Measurements from ENCODE around the gene SCN4B. TPM values are rescaled to one million over a fixed set of nuclear protein-coding genes. Genes with fewer than 3 reads are reported as not detected.

SCN4B gene
- total RNA-seq, 2 experiments from 2014 or later: 0.26 to 0.27 TPM

DNA sequence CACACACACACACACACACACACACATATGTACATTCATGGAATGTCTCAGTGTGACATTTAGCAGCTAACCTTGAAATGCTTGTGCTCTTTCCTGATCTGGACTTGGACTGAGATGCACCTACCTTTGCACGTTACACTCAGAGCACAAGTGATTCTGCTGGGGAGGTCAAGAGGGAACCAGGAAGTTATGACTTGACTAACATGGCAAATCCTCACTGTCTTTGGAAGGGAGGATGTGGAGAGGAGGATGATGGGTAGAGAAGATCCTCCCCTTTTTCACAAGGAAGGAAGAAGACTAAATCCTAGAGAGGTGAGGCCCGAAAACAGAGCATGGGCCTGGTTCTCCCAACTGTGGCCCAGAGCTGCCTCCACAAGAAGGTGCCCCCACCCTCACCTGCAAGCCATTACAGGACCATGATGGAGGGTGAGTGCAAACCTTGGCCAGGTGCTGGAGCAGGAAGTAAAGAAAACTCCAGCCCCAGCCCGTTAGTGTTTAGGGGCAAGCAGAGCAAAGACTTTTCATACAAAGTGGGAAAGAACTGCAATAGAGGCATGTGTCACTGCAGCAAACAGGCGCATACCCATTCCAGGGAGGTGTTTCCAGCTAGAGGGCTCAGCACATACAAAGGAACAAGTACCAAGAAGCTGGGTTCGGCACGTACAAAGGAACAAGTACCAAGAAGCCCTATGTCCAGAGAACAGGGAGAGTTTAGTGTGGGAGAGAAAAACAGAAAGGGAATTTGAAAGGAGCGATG is 26.4 kb downstream of the SCN4B start:
- no peaks in the 10 kb centered on the region for H3K9me3 Mint-ChIP-seq (ENCODE audit: low read depth)
- CTCF ChIA-PET: interaction anchor here (0.6 kb wide), 1 partner anchor 13 kb away, joined by 3 read pairs; no protein-coding TSS in a partner anchor
- H3K27me3 Mint-ChIP-seq: peaks cover 2% of the 10 kb centered on the region
- POLR2A ChIA-PET: interaction anchor here (0.6 to 0.7 kb wide), 2 partner anchors 165 to 420 kb away, joined by 7 to 15 read pairs; no protein-coding TSS in a partner anchor
- intact Hi-C loops (cut with DNase I, micrococcal nuclease): no loop called here
- peak; percentile 20 for DNase-seq
- no peak overlapping the region for H3K27ac Mint-ChIP-seq
- H3K4me3 Mint-ChIP-seq: no peak overlapping the region
- peak; percentile 78 for ATAC-seq
- H3K4me1 Mint-ChIP-seq: no peaks in the 10 kb centered on the region
- no peaks in the 10 kb centered on the region for H3K36me3 Mint-ChIP-seq (ENCODE audit: low read depth)

DNA sequence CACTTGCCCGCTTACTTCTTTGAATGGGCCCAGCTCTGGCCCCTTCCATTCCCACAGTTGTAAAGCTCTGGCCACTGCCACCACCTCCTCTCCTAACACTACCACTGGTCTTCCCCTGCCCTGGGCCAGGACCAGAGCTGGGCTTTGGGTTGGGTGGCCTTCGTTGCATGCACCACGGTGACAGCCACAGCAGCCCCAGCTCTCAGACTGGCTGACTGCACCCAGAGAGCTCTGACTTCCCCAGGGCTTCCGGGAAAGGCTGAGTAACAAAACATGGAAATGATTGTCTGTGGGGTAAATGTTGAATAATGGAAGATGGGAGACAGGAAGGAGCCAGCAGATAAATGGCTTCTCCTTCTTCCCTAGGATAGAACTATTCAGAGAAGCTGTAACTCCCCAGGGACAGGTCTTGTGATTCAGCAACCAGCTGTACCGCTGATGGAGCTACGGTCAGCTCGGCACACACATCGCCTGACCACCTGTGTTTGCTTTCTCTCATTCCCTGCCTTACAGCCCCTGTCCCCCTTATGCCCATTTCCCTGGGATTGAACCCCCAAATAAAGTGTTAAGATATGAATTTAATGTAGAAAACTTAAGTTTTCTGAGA is 27.6 kb downstream of the SCN4B start:
- Mint-ChIP-seq H3K27me3 (peaks cover 2% of the 10 kb centered on the region), H3K4me1 (no peaks in the 10 kb centered on the region), H3K9me3 (ENCODE audit: low read depth) (no peaks in the 10 kb centered on the region), H3K27ac (no peak overlapping the region), H3K4me3 (no peak overlapping the region), H3K36me3 (ENCODE audit: low read depth) (no peaks in the 10 kb centered on the region)
- intact Hi-C loops (cut with DNase I, micrococcal nuclease): no loop called here
- DNase-seq (no peak), ATAC-seq (no peak)
- CTCF ChIA-PET: interaction anchor here (0.7 to 1.7 kb wide), 8 partner anchors 9 to 362 kb away, joined by 3 to 6 read pairs (median 3); no protein-coding TSS in a partner anchor
- POLR2A ChIA-PET: interaction anchor here (0.5 to 0.6 kb wide), 3 partner anchors 53 to 809 kb away, joined by 3 to 6 read pairs (median 4); no protein-coding TSS in a partner anchor

DNA sequence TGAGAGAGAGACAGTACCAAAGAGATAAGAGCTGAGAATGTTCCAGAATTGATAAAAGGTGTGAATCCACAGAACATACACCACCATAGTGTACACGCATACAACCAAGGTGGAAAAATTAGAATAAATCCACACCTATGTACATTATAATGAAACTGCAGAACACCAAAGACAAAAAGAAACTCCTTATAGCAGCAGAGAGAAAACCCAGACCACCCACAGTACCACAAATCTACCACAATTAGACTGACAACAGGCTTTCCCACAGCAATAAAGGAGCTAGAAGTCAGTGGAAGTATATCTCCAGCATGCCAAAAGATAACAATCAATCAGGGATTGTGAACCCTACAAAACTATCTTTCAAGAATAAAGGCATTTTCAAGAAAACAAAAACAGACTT is 31.8 kb downstream of the SCN4B start:
- Mint-ChIP-seq H3K4me3 (no peak overlapping the region), H3K27ac (no peak overlapping the region), H3K27me3 (peaks cover 5% of the 10 kb centered on the region), H3K4me1 (no peaks in the 10 kb centered on the region), H3K36me3 (ENCODE audit: low read depth) (no peaks in the 10 kb centered on the region), H3K9me3 (ENCODE audit: low read depth) (no peaks in the 10 kb centered on the region)
- ChIA-PET POLR2A (no interaction called here), CTCF (no interaction called here)
- intact Hi-C loops (cut with DNase I, micrococcal nuclease): no loop called here
- DNase-seq (no peak), ATAC-seq (no peak)

DNA sequence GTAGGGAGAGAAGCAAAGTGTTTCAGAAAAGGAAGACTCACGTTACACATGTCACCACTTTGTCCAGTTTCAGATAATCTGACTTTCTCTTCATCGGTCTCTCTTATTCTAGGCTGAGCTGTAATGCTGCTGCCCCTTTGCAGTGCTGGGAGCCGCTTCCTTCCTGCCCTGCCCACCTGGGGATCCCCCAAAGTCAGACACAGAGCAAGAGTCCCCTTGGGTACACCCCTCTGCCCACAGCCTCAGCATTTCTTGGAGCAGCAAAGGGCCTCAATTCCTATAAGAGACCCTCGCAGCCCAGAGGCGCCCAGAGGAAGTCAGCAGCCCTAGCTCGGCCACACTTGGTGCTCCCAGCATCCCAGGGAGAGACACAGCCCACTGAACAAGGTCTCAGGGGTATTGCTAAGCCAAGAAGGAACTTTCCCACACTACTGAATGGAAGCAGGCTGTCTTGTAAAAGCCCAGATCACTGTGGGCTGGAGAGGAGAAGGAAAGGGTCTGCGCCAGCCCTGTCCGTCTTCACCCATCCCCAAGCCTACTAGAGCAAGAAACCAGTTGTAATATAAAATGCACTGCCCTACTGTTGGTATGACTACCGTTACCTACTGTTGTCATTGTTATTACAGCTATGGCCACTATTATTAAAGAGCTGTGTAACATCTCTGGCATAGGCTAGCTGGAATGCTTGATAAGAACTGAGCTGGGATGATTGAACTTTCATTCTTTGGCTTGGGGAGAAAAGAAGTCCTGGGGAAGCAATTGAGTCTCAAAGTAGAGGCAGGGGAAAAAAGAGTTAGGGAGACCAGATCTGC is 34.6 kb downstream of the SCN4B start:
- no peaks in the 10 kb centered on the region for H3K36me3 Mint-ChIP-seq (ENCODE audit: low read depth)
- ChIA-PET POLR2A (no interaction called here), CTCF (interaction anchor here (0.6 to 1.1 kb wide), 2 partner anchors 13 to 53 kb away, joined by 3 to 4 read pairs; no protein-coding TSS in a partner anchor)

DNA sequence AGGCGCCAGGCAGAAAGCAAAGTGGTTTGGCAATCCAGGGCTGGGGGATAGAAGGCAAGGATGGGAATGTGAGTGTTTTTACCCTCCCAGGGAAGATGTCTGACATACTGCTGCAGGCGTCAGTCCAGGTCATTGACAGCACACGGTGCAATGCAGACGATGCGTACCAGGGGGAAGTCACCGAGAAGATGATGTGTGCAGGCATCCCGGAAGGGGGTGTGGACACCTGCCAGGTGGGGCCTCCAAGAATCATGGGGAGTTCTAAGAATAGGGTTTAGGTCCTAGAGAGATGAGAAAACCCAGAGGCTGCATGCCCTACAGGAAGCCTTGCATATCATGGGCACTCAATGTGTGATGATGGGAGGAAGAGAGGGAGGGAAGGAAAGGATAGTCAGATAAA is 37.6 kb downstream of the SCN4B start:
- Mint-ChIP-seq H3K36me3 (ENCODE audit: low read depth) (no peaks in the 10 kb centered on the region), H3K9me3 (ENCODE audit: low read depth) (no peaks in the 10 kb centered on the region), H3K4me1 (no peaks in the 10 kb centered on the region), H3K27me3 (peaks cover 12% of the 10 kb centered on the region), H3K27ac (no peak overlapping the region), H3K4me3 (no peak overlapping the region)
- ChIA-PET CTCF (interaction anchor here (1.9 kb wide), 1 partner anchor 10 kb away, joined by 4 read pairs; no protein-coding TSS in a partner anchor), POLR2A (no interaction called here)
- no peak for DNase-seq
- ATAC-seq: no peak
- intact Hi-C loops (cut with DNase I, micrococcal nuclease): no loop called here

More for the DNA sequence above, 34.6 kb downstream of the SCN4B start:
- peaks cover 10% of the 10 kb centered on the region for H3K27me3 Mint-ChIP-seq
- H3K4me1 Mint-ChIP-seq: no peaks in the 10 kb centered on the region
- H3K4me3 Mint-ChIP-seq: no peak overlapping the region
- no peaks in the 10 kb centered on the region for H3K9me3 Mint-ChIP-seq (ENCODE audit: low read depth)
- no peak for DNase-seq
- no peak for ATAC-seq
- intact Hi-C loops (cut with DNase I, micrococcal nuclease): no loop called here
- H3K27ac Mint-ChIP-seq: no peak overlapping the region

DNA sequence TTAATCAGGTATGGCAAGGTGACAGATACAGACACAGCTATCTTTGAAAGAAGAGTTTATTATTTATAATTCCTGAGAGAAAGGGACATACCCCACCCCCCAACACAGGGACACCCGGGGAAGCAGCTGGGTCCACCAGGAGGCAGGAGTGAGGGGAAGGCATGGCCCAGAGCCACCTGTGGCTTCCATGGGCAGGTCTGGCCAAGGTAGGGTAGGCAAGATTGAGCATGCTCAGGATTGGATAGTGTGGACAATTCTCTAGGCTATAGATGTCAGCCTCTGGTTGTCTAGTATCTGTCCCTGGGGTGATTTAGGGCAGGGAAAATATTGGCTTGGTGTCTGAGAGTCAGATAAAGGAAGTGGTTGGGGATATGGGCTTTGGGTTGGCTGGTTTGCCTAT is 38.4 kb downstream of the SCN4B start:
- Mint-ChIP-seq H3K27me3 (peaks cover 12% of the 10 kb centered on the region), H3K27ac (no peak overlapping the region), H3K36me3 (ENCODE audit: low read depth) (no peaks in the 10 kb centered on the region), H3K9me3 (ENCODE audit: low read depth) (no peaks in the 10 kb centered on the region), H3K4me3 (no peak overlapping the region), H3K4me1 (no peaks in the 10 kb centered on the region)
- no peak for DNase-seq
- ChIA-PET POLR2A (no interaction called here), CTCF (interaction anchor here (0.6 to 1.4 kb wide), 4 partner anchors 29 to 395 kb away, joined by 3 read pairs; no protein-coding TSS in a partner anchor)
- intact Hi-C loops (cut with DNase I, micrococcal nuclease): no loop called here
- ATAC-seq: no peak

DNA sequence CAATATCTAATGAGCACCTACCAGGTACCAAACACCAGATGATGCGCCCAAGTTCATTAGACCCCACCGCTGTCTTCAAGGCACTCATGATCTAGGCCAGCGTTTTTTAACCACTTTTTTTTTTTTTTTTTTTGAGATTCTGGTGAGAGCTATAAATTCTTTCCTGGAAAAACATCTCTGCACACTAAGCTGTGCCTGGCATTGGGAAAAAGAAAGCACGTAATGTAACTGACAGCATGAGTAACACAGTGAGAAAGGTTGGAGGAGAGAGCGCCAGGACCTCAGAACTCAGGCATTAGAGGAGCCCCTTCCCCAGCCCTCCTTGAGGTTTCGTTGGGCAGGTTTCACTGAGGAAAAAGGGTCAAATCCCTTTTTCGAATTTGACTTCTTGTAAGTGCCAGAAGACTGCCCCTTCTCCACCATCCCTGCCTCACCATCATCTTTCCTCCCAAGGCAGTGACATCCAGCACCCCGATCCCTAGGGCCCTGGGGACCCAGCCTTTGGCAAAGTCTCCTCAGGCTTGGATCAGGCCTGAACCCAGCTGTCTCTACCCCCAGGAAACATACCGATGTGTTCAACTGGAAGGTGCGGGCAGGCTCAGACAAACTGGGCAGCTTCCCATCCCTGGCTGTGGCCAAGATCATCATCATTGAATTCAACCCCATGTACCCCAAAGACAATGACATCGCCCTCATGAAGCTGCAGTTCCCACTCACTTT is 39.8 kb downstream of the SCN4B start:
- no peaks in the 10 kb centered on the region for H3K9me3 Mint-ChIP-seq (ENCODE audit: low read depth)
- H3K27ac Mint-ChIP-seq: no peak overlapping the region
- no peaks in the 10 kb centered on the region for H3K36me3 Mint-ChIP-seq (ENCODE audit: low read depth)
- no peak for DNase-seq
- intact Hi-C loops (cut with DNase I, micrococcal nuclease): no loop called here
- no peaks in the 10 kb centered on the region for H3K4me1 Mint-ChIP-seq
- peaks cover 12% of the 10 kb centered on the region for H3K27me3 Mint-ChIP-seq
- no peak overlapping the region for H3K4me3 Mint-ChIP-seq
- CTCF ChIA-PET: interaction anchor here (0.6 to 1.4 kb wide), 4 partner anchors 13 to 492 kb away, joined by 3 read pairs; no protein-coding TSS in a partner anchor
- POLR2A ChIA-PET: interaction anchor here (0.7 kb wide), 1 partner anchor 92 kb away, joined by 9 read pairs; no protein-coding TSS in a partner anchor
- ATAC-seq: no peak

DNA sequence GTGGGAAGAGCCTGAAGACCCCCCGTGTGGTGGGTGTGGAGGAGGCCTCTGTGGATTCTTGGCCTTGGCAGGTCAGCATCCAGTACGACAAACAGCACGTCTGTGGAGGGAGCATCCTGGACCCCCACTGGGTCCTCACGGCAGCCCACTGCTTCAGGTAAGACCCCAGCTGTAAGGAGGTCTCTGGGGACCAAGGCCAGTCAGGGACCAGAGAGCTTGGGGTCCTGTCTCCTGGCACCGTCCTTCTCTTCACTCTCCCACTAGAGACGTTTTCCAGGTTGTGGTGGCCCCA is 40.9 kb downstream of the SCN4B start:
- Mint-ChIP-seq H3K27ac (no peak overlapping the region), H3K4me3 (no peak overlapping the region), H3K27me3 (peaks cover 9% of the 10 kb centered on the region), H3K36me3 (ENCODE audit: low read depth) (no peaks in the 10 kb centered on the region), H3K4me1 (no peaks in the 10 kb centered on the region), H3K9me3 (ENCODE audit: low read depth) (no peaks in the 10 kb centered on the region)
- ATAC-seq: no peak
- intact Hi-C loops (cut with DNase I, micrococcal nuclease): no loop called here
- no peak for DNase-seq
- CTCF ChIA-PET: no interaction called here
- POLR2A ChIA-PET: no interaction called here

DNA sequence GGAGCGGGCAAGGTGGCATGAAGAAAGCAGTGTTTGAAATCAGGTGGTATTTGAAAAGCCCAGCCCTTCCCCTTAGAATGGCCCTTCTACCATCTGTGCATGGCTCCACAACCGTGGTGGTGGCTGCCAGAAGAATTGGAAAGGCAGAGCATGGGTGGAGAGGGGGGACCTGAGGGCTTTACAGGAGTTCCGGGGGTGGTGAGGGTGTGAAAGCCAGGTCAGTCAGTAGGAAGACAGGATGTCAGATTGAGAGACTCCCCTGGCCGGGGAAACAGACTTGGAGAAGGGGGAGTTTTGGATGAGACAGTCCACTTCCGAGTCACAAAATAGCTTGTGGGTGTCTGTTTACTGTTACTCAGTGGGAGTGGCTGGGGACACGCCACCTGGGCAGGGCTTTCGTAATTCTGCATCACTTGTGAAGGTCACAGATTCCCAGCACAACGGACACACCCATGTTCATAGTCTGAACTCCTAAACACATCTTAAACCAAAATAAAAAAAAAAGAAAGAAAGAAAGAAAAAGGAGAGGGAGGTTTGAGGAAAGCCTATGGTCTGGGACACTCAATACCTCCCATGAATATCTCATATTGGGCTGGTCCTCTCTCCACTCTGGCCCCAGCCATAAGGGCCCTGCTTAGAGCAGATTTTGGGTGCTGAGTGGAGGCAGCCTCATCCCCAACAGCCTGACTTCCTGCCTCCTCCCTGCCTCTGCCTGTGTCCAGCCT is 41.4 kb downstream of the SCN4B start:
- ChIA-PET CTCF (no interaction called here), POLR2A (no interaction called here)
- no peak overlapping the region for H3K27ac Mint-ChIP-seq
- H3K4me1 Mint-ChIP-seq: no peaks in the 10 kb centered on the region
- peaks cover 9% of the 10 kb centered on the region for H3K27me3 Mint-ChIP-seq
- H3K36me3 Mint-ChIP-seq (ENCODE audit: low read depth): no peaks in the 10 kb centered on the region
- H3K9me3 Mint-ChIP-seq (ENCODE audit: low read depth): no peaks in the 10 kb centered on the region
- DNase-seq (no peak), ATAC-seq (no peak)
- intact Hi-C loops (cut with DNase I, micrococcal nuclease): no loop called here
- no peak overlapping the region for H3K4me3 Mint-ChIP-seq

DNA sequence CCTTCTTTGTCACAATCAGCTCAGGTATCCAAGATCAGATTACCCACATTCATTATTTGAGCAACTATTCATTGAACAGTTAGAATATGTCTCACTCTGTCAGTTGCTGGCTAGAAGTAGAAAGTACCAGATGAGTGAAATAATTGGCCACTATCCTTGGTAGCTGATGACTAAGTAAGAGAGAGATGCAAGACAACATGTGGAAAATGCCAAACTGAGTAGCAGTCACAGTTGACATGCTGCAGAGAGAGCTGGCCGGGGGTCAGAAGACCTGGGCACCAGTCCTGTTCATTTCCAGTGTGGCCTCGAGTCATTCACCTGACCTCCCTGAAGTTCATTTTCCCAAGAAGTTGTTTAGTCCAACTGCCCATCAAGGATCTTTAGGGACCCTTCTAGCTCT is 43.4 kb downstream of the SCN4B start:
- ATAC-seq: no peak
- Mint-ChIP-seq H3K27me3 (peaks cover 3% of the 10 kb centered on the region), H3K9me3 (ENCODE audit: low read depth) (no peaks in the 10 kb centered on the region), H3K36me3 (ENCODE audit: low read depth) (no peaks in the 10 kb centered on the region), H3K4me1 (no peaks in the 10 kb centered on the region), H3K27ac (no peak overlapping the region), H3K4me3 (no peak overlapping the region)
- intact Hi-C loops (cut with DNase I, micrococcal nuclease): no loop called here
- ChIA-PET CTCF (interaction anchor here (0.6 to 0.7 kb wide), 2 partner anchors 172 to 495 kb away, joined by 4 to 5 read pairs; no protein-coding TSS in a partner anchor), POLR2A (no interaction called here)
- DNase-seq: no peak
